ENCODE measurements around the gene SLC6A8. TPM values are rescaled to one million over a fixed set of nuclear protein-coding genes. Genes with fewer than 3 reads are reported as not detected.
A peak's percentile ranks its signal among the peaks of the same experiment; 100 is the strongest.

SLC6A8 gene
- 10 to 100 TPM; 16.8 to 16.9 TPM for total RNA-seq

- H3K4me3 ChIP-seq, result peak within 1 kb of the TSS; percentile 65
- H3K36me3 ChIP-seq, result no peaks in the 10 kb centered on the region
- peak within 1 kb of the TSS in 1 of 2 donors; percentile 41 for H3K27ac ChIP-seq
- ATAC-seq (ENCODE audit: insufficient number of reproducible peaks, low FRiP score, low read depth) (peak; percentile 65), DNase-seq (ENCODE audit: low spot score) (no peak)
- H3K27me3 ChIP-seq (replicated peaks; ENCODE audit: insufficient read depth), result no peaks in the 10 kb centered on the region
- peaks cover 0 to 8% of the 10 kb centered on the region in 2 donors for H3K4me1 ChIP-seq (ENCODE audit: control insufficient read depth in 1 of 2, low read depth in 2 of 2)
- no peaks in the 10 kb centered on the region for H3K9me3 ChIP-seq
- peak; percentile 27 for TF ChIP-seq CTCF (IDR thresholded peaks at IDR 0.05)
These were observed at the start of gene SLC6A8 for GRCh38 chrX:153687121-153688039. TSS of gene SLC6A8 (plus strand) at chrX:153687926. CDS start at chrX:153688575, 649 bp downstream.

GRCh38 chrX:153638041-153638371 lies 49.7 kb upstream of the SLC6A8 start:
- H3K9me3 ChIP-seq, result no peaks in the 10 kb centered on the region
- H3K4me1 ChIP-seq (ENCODE audit: control insufficient read depth in 1 of 2, low read depth in 2 of 2), result no peaks in the 10 kb centered on the region
- no peaks in the 10 kb centered on the region for H3K27me3 ChIP-seq (replicated peaks; ENCODE audit: insufficient read depth)
- ATAC-seq (ENCODE audit: insufficient number of reproducible peaks, low FRiP score, low read depth) (no peak), DNase-seq (ENCODE audit: low spot score) (no peak)
- no peak for TF ChIP-seq CTCF (IDR thresholded peaks at IDR 0.05)
- H3K36me3 ChIP-seq, result no peaks in the 10 kb centered on the region
- H3K4me3 ChIP-seq, result no peak overlapping the region
- no peak overlapping the region for H3K27ac ChIP-seq

GRCh38 chrX:153638436-153639176 lies 49.1 kb upstream of the SLC6A8 start:
- H3K9me3 ChIP-seq, result no peaks in the 10 kb centered on the region
- no peaks in the 10 kb centered on the region for H3K27me3 ChIP-seq (replicated peaks; ENCODE audit: insufficient read depth)
- H3K4me1 ChIP-seq (ENCODE audit: control insufficient read depth in 1 of 2, low read depth in 2 of 2), result peaks cover 0 to 4% of the 10 kb centered on the region in 2 donors
- DNase-seq (ENCODE audit: low spot score), result no peak
- ATAC-seq (ENCODE audit: insufficient number of reproducible peaks, low FRiP score, low read depth), result no peak
- H3K4me3 ChIP-seq, result no peak overlapping the region
- no peak overlapping the region for H3K27ac ChIP-seq
- H3K36me3 ChIP-seq, result no peaks in the 10 kb centered on the region
- TF ChIP-seq CTCF (IDR thresholded peaks at IDR 0.05), result no peak

GRCh38 chrX:153639177-153640044 lies 48.3 kb upstream of the SLC6A8 start:
- Histone ChIP-seq H3K27ac (no peak overlapping the region), H3K4me1 (ENCODE audit: control insufficient read depth in 1 of 2, low read depth in 2 of 2) (peaks cover 0 to 8% of the 10 kb centered on the region in 2 donors), H3K27me3 (replicated peaks; ENCODE audit: insufficient read depth) (no peaks in the 10 kb centered on the region), H3K9me3 (no peaks in the 10 kb centered on the region), H3K36me3 (no peaks in the 10 kb centered on the region), H3K4me3 (no peak overlapping the region)
- ATAC-seq (ENCODE audit: insufficient number of reproducible peaks, low FRiP score, low read depth) (no peak), DNase-seq (ENCODE audit: low spot score) (no peak)
- TF ChIP-seq CTCF (IDR thresholded peaks at IDR 0.05), result no peak

Data from thoracic aorta (tissue), 2 donors.